GM18858 (cell line): ENCODE data around the gene FBXO31.
"Not testable (repeated sequence)": the region's sequence is repeated elsewhere in the genome, so short reads cannot be mapped to it uniquely, and the experiment has no call there.

Experiments used
- ATAC-seq: cut with Tn5 transposase; IDR thresholded peaks from one replicate; pipeline ENCODE4 v1.9.1; 2021; ENCODE audit not compliant: unreplicated experiment

FBXO31 gene

GRCh38 chr16:87387942-87388817 lies 4.6 kb upstream of the FBXO31 start:
- ATAC-seq, result peak; percentile 45

GRCh38 chr16:87384875-87385167 lies 1.2 kb upstream of the FBXO31 start:
- ATAC-seq, result not testable (repeated sequence)

- peak; percentile 1 for ATAC-seq
Observed at GRCh38 chr16:87384162-87384874, 742 bp upstream of the FBXO31 start.

GRCh38 chr16:87382023-87382785 lies 1.4 kb downstream of the FBXO31 start:
- no peak for ATAC-seq

- no peak for ATAC-seq
Observed at GRCh38 chr16:87380881-87381280, 2.7 kb downstream of the FBXO31 start.

GRCh38 chr16:87380403-87380802 lies 3.2 kb downstream of the FBXO31 start:
- no peak for ATAC-seq

- not testable (repeated sequence) for ATAC-seq
Observed at GRCh38 chr16:87379312-87379752, 4.2 kb downstream of the FBXO31 start.

- no peak for ATAC-seq
Observed at GRCh38 chr16:87376660-87377059, 6.9 kb downstream of the FBXO31 start.

GRCh38 chr16:87375426-87376135 lies 8.0 kb downstream of the FBXO31 start:
- no peak for ATAC-seq

GRCh38 chr16:87374313-87374712 lies 9.3 kb downstream of the FBXO31 start:
- no peak for ATAC-seq

GRCh38 chr16:87372305-87372704 lies 11.3 kb downstream of the FBXO31 start:
- no peak for ATAC-seq

GRCh38 chr16:87371261-87371866 lies 12.2 kb downstream of the FBXO31 start:
- ATAC-seq, result no peak

GRCh38 chr16:87369796-87370719 lies 13.5 kb downstream of the FBXO31 start:
- no peak for ATAC-seq

GRCh38 chr16:87369117-87369765 lies 14.3 kb downstream of the FBXO31 start:
- no peak for ATAC-seq

GRCh38 chr16:87368029-87368770 lies 15.4 kb downstream of the FBXO31 start:
- ATAC-seq, result no peak

- no peak for ATAC-seq
Observed at GRCh38 chr16:87367529-87367928, 16.0 kb downstream of the FBXO31 start.

GRCh38 chr16:87366930-87367329 lies 16.6 kb downstream of the FBXO31 start:
- ATAC-seq, result no peak

GRCh38 chr16:87366288-87366687 lies 17.3 kb downstream of the FBXO31 start:
- ATAC-seq, result no peak
